ENCODE data around the gene MEFV.
"Not testable (repeated sequence)": the region's sequence is repeated elsewhere in the genome, so short reads cannot be mapped to it uniquely, and the experiment has no call there.

MEFV gene

DNA sequence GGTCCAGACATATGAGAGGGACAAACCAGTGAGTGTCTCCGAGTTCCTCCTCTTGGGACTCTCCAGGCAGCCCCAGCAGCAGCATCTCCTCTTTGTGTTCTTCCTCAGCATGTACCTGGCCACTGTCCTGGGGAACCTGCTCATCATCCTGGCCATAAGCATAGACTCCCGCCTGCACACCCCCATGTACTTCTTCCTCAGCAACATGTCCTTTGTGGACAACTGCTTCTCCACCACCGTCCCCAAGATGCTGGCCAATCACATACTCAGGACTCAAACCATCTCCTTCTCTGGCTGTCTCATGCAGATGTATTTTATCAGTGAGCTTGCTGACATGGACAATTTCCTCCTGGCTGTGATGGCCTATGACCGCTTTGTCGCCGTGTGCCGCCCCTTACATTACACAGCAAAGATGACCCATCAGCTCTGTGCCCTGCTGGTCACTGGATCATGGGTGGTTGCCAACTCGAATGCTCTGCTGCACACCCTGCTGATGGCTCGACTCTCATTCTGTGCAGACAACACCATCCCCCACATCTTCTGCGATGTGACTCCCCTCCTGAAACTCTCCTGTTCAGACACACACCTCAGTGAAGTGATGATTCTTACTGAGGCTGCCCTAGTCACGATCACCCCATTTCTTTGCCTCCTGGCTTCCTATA, 40.7 kb downstream of the MEFV start:
- no peak for DNase-seq (ENCODE audit: low read depth, low spot score)

DNA sequence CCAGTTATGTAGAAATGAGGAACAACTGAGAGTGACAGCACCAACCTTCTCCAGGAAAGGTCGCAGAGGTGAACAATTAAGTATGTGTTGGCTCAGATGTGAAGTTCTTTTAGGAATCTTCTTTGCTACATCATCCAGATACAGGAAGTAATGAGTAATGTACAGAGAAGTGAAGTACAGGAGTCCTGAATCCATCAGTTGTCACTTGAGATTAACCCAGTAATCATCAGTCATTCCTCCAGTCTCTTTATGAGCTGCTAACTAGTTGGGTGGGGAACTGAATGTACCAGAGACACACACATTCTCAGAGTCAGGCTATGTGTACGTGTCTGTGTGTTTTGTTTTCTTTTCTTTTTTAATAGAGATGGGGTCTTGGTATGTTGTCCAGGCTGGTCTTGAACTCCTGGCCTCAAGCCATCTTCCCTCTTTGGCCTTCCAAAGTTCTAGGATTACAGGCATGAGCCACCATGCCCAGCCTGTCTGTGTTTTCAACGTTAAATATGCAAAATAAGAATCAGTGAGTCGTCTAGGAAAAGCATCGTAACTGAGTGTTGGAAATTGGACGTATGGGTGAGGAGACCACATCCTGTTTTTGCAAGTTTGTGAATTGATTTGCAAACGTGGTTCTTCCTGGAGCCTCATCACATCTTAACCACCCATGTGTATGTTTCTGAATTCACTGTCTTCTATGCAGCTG, 41.4 kb downstream of the MEFV start:
- no peak for DNase-seq (ENCODE audit: low read depth, low spot score)

DNA sequence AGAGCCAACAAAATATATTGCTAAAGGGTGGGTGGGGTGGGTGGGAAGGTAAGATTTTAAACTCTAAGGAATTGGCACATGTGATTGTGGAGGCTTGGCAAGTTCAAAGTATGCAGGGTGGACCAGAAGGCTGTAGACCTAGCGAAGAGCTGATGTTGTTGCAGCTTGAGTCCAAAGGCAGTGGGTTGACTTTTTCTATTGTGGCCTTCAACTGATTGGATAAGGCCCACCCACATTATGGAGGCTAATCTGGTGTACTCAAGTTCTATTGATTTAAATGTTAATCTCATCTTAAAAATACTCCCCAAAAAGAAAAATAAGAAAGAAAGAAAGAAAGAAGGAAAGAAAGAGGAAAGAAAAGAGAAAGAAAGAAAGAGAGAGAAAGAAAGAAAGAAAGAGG, 43.9 kb downstream of the MEFV start:
- no peak for DNase-seq (ENCODE audit: low read depth, low spot score)

DNA sequence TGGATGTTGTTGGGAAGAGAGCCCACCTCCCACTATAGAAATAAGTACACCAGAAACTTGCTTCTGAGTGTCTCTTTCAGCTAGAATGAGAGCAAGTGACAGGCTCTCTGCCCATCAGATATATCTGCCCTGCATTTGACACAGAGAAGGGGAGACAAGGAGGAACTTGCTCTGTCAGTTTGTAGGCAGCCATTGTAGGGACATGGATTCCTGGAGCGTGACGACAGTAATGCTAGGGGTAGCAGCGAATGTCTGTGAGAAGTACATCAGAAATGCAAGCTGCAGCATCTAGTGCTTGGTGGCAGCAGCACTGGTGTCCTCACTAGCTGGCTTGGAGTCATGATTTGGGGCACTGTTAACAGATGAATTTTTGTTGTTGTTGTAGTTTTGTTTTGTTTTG, 44.4 kb downstream of the MEFV start:
- no peak for DNase-seq (ENCODE audit: low read depth, low spot score)

DNA sequence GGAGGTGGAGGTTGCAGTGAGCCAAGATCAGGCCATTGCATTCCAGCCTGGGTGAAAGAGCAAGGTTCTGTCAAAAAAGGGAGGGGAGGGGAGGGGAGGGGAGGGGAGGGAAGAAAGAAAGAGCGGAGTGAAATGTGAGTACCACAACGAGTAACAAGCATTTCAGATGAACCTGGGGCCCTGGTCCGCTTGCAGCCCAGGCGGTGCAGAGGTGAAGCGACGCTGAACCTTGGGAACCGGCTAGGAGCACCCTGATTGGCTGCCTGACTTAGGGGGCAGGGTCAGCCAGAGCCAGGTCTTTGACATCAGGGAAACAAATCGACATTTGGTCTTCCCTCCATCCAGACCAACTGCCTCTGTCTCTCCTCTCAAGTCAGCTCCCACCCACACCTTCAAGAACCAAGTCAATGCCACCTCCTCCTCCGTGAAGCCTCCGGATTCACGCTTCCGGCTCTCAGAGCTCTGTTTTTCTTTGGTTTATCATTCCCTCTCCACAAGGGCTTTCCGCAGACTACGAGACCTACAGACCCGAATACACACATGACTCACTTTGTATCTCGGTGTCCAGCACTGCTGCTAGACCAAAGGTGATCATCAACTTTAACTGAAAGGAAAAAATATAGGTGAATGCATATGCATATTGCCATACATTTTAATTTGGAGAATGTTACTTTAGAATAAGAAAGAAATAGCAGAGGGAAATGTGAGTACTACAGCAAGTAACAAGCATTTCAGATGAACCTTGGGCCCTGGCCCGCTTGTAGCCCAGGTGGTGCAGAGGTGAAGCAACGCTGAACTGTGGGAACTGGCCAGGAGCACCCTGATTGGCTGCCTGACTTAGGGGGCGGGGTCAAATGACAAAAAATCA, 49.1 kb downstream of the MEFV start:
- no peak for DNase-seq (ENCODE audit: low read depth, low spot score)

DNA sequence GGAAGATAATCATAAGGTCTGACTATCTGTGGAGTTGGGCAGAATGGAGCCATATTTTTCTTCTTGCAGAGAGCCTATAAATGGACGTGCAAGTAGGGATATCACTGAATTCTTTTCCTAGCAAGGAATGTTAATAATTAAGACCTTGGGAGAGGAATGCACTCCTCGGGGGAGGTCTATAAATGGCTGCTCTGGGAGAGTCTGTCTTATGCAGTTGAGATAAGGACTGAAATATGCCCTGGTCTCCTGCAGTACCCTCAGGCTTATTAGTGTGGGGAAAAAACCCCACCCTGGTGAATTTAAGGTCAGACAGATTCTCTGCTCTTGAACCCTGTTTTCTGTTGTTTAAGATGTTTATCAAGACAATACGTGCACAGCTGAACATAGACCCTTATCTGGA, 50.5 kb downstream of the MEFV start:
- not testable (repeated sequence) for DNase-seq (ENCODE audit: low read depth, low spot score)

DNA sequence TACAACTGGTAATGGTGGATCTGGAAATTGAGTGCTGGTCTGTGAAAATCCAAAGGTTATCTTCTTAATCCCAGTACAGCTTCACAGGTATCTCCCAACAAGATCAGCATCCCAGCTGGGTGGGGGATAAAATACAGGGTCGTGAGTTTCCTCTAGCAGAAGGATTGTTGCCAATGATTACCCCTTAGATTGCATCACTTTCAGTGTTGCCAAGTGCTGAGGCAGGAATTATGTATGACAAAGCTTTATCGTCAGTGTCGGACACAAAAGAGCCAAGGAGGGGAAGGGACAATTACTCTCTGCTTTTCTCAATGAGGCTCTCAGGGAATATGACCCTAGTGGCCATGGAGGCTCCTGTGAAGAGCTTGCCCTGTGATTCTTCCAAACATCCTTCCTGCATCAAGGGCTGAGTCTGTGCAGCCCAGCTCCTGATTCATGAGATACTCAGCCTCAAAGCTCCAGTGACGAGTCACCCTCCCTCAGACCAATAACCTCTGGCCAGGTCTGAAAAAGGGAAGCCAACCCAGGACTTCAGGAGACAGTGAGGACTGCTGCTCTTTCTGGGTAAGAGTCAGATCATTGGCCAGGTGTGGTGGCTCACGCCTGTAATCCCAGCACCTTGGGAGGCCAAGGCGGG, 53.4 kb downstream of the MEFV start:
- no peak for DNase-seq (ENCODE audit: low read depth, low spot score)

DNA sequence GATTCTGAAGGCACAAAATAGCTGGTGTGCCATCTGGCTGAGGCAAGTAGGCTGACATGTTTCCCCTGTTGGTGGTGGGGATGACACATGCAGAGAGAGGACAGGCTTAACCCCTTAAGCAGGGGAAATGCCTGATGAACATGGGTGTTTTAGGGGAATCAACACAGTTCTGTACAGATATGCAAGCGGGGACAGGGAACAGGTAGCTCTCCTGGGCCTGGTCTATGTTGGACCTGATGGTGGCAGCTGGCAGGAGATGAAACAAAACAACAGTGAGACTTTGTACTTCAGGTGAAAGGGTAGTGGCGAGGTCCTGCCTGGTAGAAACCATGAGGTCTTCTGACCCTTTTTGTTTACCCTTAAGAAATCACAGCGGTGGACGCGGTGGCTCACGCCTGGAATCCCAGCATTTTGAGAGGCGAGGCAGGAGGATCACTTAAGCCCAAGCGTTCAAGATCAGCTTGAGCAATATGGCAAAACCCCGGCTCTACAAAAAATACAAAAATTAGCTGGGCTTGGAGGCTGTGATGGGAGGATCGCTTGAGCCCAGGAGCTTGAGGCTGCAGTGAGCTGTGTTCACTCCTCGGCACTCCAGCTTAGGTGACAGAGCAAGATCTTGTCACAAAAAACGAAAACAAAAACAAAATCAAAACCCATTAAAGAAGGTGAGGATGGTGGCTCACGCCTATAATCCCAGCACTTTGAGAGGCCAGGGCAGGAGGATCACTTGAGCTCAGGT, 57.9 kb downstream of the MEFV start:
- no peak for DNase-seq (ENCODE audit: low read depth, low spot score)

DNA sequence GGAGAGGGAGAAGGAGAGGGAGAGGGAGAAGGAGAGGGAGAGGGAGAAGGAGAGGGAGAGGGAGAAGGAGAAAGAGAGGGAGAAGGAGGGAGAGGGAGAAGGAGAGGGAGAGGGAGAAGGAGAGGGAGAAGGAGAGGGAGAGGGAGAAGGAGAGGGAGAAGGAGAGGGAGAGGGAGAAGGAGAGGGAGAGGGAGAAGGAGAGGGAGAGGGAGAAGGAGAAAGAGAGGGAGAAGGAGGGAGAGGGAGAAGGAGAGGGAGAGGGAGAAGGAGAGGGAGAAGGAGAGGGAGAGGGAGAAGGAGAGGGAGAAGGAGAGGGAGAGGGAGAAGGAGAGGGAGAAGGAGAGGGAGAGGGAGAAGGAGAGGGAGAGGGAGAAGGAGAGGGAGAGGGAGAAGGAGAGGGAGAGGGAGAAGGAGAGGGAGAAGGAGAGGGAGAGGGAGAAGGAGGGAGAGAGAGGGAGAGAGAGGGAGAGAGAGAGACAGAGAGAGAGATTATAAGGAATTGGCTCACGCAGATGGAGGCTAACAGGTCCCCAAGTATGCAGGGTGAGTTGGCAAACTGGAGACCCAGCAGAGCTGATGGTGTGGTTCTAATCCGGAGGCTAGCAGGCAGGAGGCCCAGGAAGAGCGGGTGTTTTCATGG, 58.6 kb downstream of the MEFV start:
- not testable (repeated sequence) for DNase-seq (ENCODE audit: low read depth, low spot score)

DNA sequence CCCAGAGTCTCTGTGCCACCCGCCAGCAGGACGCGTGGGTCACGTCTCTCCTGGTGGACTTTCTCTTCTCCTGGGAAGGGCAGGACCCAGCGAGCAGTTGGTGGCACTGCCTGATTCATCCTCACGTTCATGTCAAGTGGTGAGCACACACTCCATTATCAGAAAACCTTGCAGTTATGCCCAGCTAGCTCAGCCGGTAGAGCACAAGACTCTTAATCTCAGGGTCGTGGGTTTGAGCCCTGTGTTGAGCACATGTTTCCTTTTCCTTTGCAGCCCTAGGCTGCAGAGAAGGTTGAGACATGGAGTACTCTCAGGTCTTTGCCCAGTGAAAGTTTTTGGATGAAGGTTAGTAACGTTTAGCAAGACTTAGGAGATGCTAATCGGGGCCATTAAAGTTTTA, 60.5 kb downstream of the MEFV start:
- no peak for DNase-seq (ENCODE audit: low read depth, low spot score)

DNA sequence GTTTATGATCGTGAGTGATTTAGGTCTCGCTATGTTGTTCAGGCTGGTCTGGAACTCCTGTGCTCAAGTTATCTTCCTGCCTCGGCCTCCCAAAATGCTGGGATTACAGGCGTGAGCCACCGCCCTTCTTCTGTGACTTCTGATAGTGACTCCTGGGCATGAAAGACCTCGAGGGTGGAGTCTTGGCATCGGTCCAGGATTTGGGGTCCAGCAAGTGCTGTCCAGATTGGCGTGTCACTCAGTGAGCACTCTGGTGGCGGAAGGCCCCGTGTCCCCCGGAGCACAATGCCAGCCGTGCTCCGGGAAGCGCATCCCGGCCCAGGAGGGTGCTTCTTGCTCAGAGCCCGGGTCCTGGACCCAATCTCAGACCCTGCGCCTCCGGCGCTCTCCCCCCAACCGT, 61.6 kb downstream of the MEFV start:
- DNase-seq (ENCODE audit: low read depth, low spot score) = no peak

DNA sequence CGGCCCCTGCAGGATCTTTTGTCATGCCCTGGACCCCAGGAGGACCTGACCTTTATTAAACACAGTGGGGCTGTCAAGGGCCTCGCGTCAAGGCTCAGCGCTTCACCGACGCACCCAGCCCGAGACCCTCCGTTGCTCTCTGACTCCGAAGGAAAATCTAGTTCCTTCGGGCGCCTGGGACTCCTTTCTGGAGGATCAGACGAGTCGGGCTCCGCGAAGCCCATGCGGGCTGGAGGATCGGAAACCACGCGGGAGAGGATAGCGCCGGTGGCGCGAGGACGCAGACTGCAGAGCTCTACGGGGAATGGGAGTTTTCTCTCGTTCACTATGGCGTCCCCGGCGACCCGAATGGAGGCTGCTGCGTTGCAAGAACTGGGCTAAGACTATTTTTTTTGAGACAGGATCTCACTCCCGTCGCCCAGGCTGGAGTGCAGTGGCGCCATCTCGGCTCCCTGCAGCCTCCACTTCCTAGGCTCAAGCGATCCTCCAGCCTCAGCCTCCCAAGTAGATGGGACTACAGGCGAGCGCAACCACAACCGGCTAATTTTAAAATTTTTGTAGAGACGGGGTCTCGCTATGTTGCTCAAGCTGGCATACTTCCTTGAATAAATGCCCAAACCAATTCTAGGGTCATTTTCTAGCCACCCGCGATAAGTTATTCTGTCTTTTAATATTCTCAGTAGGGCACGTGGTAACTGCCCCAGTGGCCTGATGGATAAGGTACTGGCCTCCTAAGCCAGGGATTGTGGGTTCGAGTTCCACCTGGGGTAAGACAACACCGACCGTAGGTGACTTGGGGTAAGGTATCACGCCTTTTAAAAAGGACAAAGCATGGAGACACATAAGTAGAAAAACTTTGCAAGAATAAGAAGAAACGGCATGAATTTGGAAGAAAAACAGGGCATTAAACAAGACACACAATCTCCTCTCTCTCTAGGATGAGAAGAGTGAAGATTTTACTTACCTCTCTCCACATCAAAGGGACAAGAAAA, 62.9 kb downstream of the MEFV start:
- no peak for DNase-seq (ENCODE audit: low read depth, low spot score)

DNA sequence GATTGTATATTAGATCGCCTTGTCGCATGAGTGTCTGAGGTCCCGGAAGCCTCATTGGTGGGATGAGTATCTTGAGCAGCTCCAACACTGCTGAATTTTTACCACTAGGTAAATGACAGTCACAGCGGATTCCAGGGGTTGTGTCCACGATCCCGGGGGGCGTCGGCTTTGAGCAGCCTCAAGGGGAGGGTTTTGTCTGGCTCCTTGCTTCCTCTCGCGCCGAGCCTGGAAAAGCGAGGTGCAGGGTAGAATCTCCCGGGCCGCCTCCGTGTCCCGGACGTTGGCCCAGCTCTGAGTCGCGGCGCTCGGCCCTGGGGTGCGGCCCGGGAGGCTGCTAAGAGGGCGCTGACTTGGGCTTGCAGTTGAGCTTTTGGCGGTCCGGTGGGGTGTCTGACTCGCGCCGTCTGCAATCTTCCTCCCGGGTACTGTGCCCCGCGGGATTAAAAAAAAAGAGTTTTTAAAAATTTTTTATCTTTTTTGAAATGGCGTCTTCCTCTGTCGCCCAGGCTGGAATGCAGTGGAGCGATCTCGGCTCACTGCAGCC, 63.9 kb downstream of the MEFV start:
- no peak for DNase-seq (ENCODE audit: low read depth, low spot score)

Data from smooth muscle cell of the brain vasculature (primary cell).